Mesenchymal stem cell (in vitro differentiated cells and primary cell): Measurements from ENCODE around the gene CLCN5.
A peak's percentile ranks its signal among the peaks of the same experiment; 100 is the strongest.

Experiments
- DNase-seq: peaks from one replicate; pipeline ENCODE4 v3.0.0-alpha.2; 2013
- H2AFZ ChIP-seq: one replicate; pipeline ENCODE4 v1.6.1; 2013; ENCODE audit warnings: low read depth, mild to moderate bottlenecking, control low read depth, inconsistent platforms, low read length, moderate library complexity
- H2AK5ac ChIP-seq: 2 replicates; pipeline ENCODE4 v1.6.1; 2013; ENCODE audit warnings: low read length, moderate library complexity, mild to moderate bottlenecking, inconsistent platforms; ENCODE audit not compliant: severe bottlenecking
- H2BK120ac ChIP-seq: one replicate; pipeline ENCODE4 v1.6.1; 2013; ENCODE audit warnings: low read depth, mild to moderate bottlenecking, inconsistent platforms, low read length, moderate library complexity
- H2BK12ac ChIP-seq, 2 experiments: one replicate each; pipeline ENCODE4 v1.6.1; 2013; ENCODE audit warnings: inconsistent platforms in 2 of 2, low read length in 2 of 2, mild to moderate bottlenecking in 2 of 2, moderate library complexity in 2 of 2, control low read depth in 1 of 2
- H2BK15ac ChIP-seq: one replicate; pipeline ENCODE4 v1.6.1; 2013; ENCODE audit warnings: mild to moderate bottlenecking, low read depth, inconsistent platforms; ENCODE audit not compliant: poor library complexity, severe bottlenecking
- H2BK5ac ChIP-seq: 2 replicates; pipeline ENCODE4 v1.6.1; 2013; ENCODE audit warnings: low read depth, mild to moderate bottlenecking, low read length, control low read depth, inconsistent platforms; ENCODE audit not compliant: poor library complexity, severe bottlenecking
- H3K14ac ChIP-seq, 2 experiments: one replicate each; pipeline ENCODE4 v1.6.1; 2013; ENCODE audit warnings: inconsistent platforms in 2 of 2, low read length in 2 of 2, control low read depth in 1 of 2, mild to moderate bottlenecking in 1 of 2, moderate library complexity in 1 of 2
- H3K18ac ChIP-seq, 2 experiments: one replicate each; pipeline ENCODE4 v1.6.1; 2013; ENCODE audit warnings: inconsistent platforms in 2 of 2, low read length in 2 of 2, control low read depth in 1 of 2, low read depth in 1 of 2, mild to moderate bottlenecking in 1 of 2
- H3K23ac ChIP-seq, 2 experiments: one replicate each; pipeline ENCODE4 v1.6.1; 2013; ENCODE audit warnings: inconsistent platforms in 2 of 2, low read length in 2 of 2, mild to moderate bottlenecking in 2 of 2, moderate library complexity in 2 of 2, control low read depth in 1 of 2
- H3K27ac ChIP-seq: 2 replicates; pipeline ENCODE4 v1.5.1; 2013; ENCODE audit warnings: mild to moderate bottlenecking, moderate library complexity, low read length, control low read depth, inconsistent platforms; ENCODE audit not compliant: poor library complexity, severe bottlenecking
- H3K27me3 ChIP-seq, 2 experiments: 2 replicates each; pipeline versions ENCODE4 v1.6.1 to v1.7.0; 2013; ENCODE audit warnings: low read length in 2 of 2, mild to moderate bottlenecking in 2 of 2, moderate library complexity in 2 of 2, control low read depth in 1 of 2, inconsistent platforms in 1 of 2; ENCODE audit not compliant: control insufficient read depth in 1 of 2, insufficient read depth in 1 of 2
- H3K36me3 ChIP-seq, 2 experiments: 2 replicates each; pipeline versions ENCODE4 v1.6.1 to v1.7.0; 2013; ENCODE audit warnings: low read length in 2 of 2, control low read depth in 1 of 2, inconsistent platforms in 1 of 2, low read depth in 1 of 2, mild to moderate bottlenecking in 1 of 2; ENCODE audit not compliant: insufficient read depth in 2 of 2, control insufficient read depth in 1 of 2
- H3K4ac ChIP-seq, 2 experiments: one replicate each; pipeline ENCODE4 v1.6.1; 2013; ENCODE audit warnings: inconsistent platforms in 2 of 2, low read length in 2 of 2, mild to moderate bottlenecking in 2 of 2, moderate library complexity in 2 of 2, control low read depth in 1 of 2, low read depth in 1 of 2
- H3K4me1 ChIP-seq: 2 replicates; pipeline ENCODE4 v1.6.1; 2013; ENCODE audit warnings: low read depth, low read length, control low read depth; ENCODE audit not compliant: control insufficient read depth, insufficient read depth
- H3K4me2 ChIP-seq: 2 replicates; pipeline ENCODE4 v1.6.1; 2013; ENCODE audit warnings: low read length, mild to moderate bottlenecking, inconsistent platforms; ENCODE audit not compliant: poor library complexity, severe bottlenecking
- H3K4me3 ChIP-seq, 2 experiments: 2 replicates each; pipeline versions ENCODE4 v1.5.1 to v1.7.0; 2013; ENCODE audit warnings: low read length in 2 of 2, mild to moderate bottlenecking in 2 of 2, control low read depth in 1 of 2, low read depth in 1 of 2; ENCODE audit not compliant: insufficient read depth in 1 of 2
- H3K79me1 ChIP-seq: replicated peaks from 2 replicates; pipeline ENCODE4 v1.6.1; 2013; ENCODE audit warnings: mild to moderate bottlenecking, control low read depth, low read length, inconsistent platforms; ENCODE audit not compliant: poor library complexity, severe bottlenecking
- H3K9ac ChIP-seq: 2 replicates; pipeline ENCODE4 v1.7.0; 2013; ENCODE audit warnings: mild to moderate bottlenecking, low read length, moderate library complexity
- H3K9me3 ChIP-seq: 2 replicates; pipeline ENCODE4 v1.7.0; 2013; ENCODE audit warnings: mild to moderate bottlenecking, low read length; ENCODE audit not compliant: control insufficient read depth
- H4K8ac ChIP-seq: one replicate; pipeline ENCODE4 v1.6.1; 2013; ENCODE audit warnings: inconsistent platforms, mild to moderate bottlenecking, low read length, moderate library complexity
- H4K91ac ChIP-seq: one replicate; pipeline ENCODE4 v1.6.1; 2013; ENCODE audit warnings: mild to moderate bottlenecking, low read length, inconsistent platforms
- WGBS: methylation state at CpG from one replicate; pipeline ENCODE4 v1.1.7; 2013; ENCODE audit warnings: mixed read lengths; 5-methylcytosine and 5-hydroxymethylcytosine counted together

CLCN5 gene

GRCh38 chrX:49880668-49881067, 41.7 kb upstream of the CLCN5 start:
- DNase-seq, result no peak
- no peak overlapping the region for H3K4ac ChIP-seq
- no peak overlapping the region for H2BK120ac ChIP-seq
- H3K14ac ChIP-seq, result peak overlapping the region in 1 of 2 experiments; percentile 28
- no peak overlapping the region for H2BK15ac ChIP-seq
- no peaks in the 10 kb centered on the region for H3K9me3 ChIP-seq
- no peak overlapping the region for H4K91ac ChIP-seq
- no peak overlapping the region for H3K18ac ChIP-seq
- H2BK12ac ChIP-seq, result no peak overlapping the region
- H3K23ac ChIP-seq, result no peak overlapping the region
- no peak overlapping the region for H3K9ac ChIP-seq
- no peak overlapping the region for H2AK5ac ChIP-seq
- H2AFZ ChIP-seq, result no peak overlapping the region
- no peak overlapping the region for H4K8ac ChIP-seq
- no peak overlapping the region for H3K4me2 ChIP-seq
- peaks cover 6 to 8% of the 10 kb centered on the region in 2 experiments for H3K36me3 ChIP-seq
- peaks cover 15% of the 10 kb centered on the region for H3K4me1 ChIP-seq
- H2BK5ac ChIP-seq, result no peak overlapping the region
- H3K27me3 ChIP-seq, result peaks cover 0 to 5% of the 10 kb centered on the region in 2 experiments
- no peak overlapping the region for H3K27ac ChIP-seq
- H3K79me1 ChIP-seq, result peaks cover 13% of the 10 kb centered on the region
- 93% methylated on average over 11 of the region's 12 CpGs for WGBS
- no peak overlapping the region for H3K4me3 ChIP-seq

- Histone ChIP-seq H4K91ac (no peak overlapping the region), H2AFZ (no peak overlapping the region), H3K27ac (no peak overlapping the region), H2BK120ac (no peak overlapping the region), H2BK15ac (no peak overlapping the region), H3K18ac (no peak overlapping the region), H4K8ac (no peak overlapping the region), H3K79me1 (peaks cover 13% of the 10 kb centered on the region), H3K9me3 (no peaks in the 10 kb centered on the region), H3K23ac (no peak overlapping the region), H3K9ac (no peak overlapping the region), H3K27me3 (peaks cover 0 to 5% of the 10 kb centered on the region in 2 experiments), H3K14ac (no peak overlapping the region), H2AK5ac (no peak overlapping the region), H2BK5ac (no peak overlapping the region), H3K4ac (no peak overlapping the region), H2BK12ac (no peak overlapping the region), H3K4me1 (peaks cover 9% of the 10 kb centered on the region), H3K4me3 (no peak overlapping the region), H3K4me2 (no peak overlapping the region), H3K36me3 (peaks cover 6 to 8% of the 10 kb centered on the region in 2 experiments)
- WGBS, result 53% methylated on average over 7 of the region's 7 CpGs
- peak; percentile 51 for DNase-seq
Observed at GRCh38 chrX:49884290-49884862, 38.0 kb upstream of the CLCN5 start.

GRCh38 chrX:49892542-49892941, 29.9 kb upstream of the CLCN5 start:
- Histone ChIP-seq H2BK15ac (no peak overlapping the region), H2AK5ac (no peak overlapping the region), H4K91ac (no peak overlapping the region), H2BK5ac (no peak overlapping the region), H3K4me1 (no peaks in the 10 kb centered on the region), H3K27ac (no peak overlapping the region), H3K9me3 (peaks cover 7% of the 10 kb centered on the region), H3K23ac (no peak overlapping the region), H2BK120ac (no peak overlapping the region), H3K4me2 (no peak overlapping the region), H3K36me3 (no peaks in the 10 kb centered on the region), H4K8ac (no peak overlapping the region), H3K27me3 (peaks cover 0 to 13% of the 10 kb centered on the region in 2 experiments), H3K4ac (no peak overlapping the region), H3K9ac (no peak overlapping the region), H3K14ac (no peak overlapping the region), H3K79me1 (no peaks in the 10 kb centered on the region), H2AFZ (no peak overlapping the region), H3K4me3 (no peak overlapping the region), H2BK12ac (no peak overlapping the region), H3K18ac (no peak overlapping the region)
- DNase-seq, result no peak
- WGBS, result 81% methylated on average over 3 of the region's 4 CpGs

DNA sequence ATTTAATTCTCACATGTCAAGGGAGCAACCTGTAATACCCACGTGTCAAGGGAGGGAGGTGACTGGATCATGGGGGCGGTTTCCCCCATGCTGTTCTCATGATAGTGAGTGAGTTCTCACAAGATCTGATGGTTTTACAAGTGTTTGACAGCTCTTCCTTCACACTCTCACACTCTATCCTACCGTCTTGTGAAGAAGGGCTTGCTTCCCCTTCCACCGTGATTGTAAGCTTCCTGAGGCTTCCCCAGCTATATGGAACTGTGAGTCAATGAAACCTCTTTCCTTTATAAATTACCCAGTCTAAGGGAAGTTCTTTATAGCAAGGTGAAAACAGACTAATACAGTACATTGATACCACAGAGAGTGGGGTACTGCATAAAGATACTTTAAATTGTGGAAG, 25.4 kb upstream of the CLCN5 start:
- Histone ChIP-seq H3K9ac (no peak overlapping the region), H3K23ac (no peak overlapping the region), H2AFZ (no peak overlapping the region), H2BK5ac (no peak overlapping the region), H3K27ac (no peak overlapping the region), H3K9me3 (peaks cover 10% of the 10 kb centered on the region), H3K4me1 (no peaks in the 10 kb centered on the region), H3K36me3 (no peaks in the 10 kb centered on the region), H3K18ac (no peak overlapping the region), H2BK120ac (no peak overlapping the region), H3K4ac (no peak overlapping the region), H4K91ac (no peak overlapping the region), H3K27me3 (peaks cover 0 to 33% of the 10 kb centered on the region in 2 experiments), H3K79me1 (no peaks in the 10 kb centered on the region), H2BK12ac (no peak overlapping the region), H4K8ac (no peak overlapping the region), H2BK15ac (no peak overlapping the region), H3K4me2 (no peak overlapping the region), H3K4me3 (no peak overlapping the region), H2AK5ac (no peak overlapping the region), H3K14ac (no peak overlapping the region)
- no peak for DNase-seq
- WGBS, result 88% methylated on average over 2 of the region's 4 CpGs
